HG03060 (cell line): ENCODE data around the gene TAS2R38.

Experiments
- ATAC-seq: cut with Tn5 transposase; IDR thresholded peaks from one replicate; pipeline ENCODE4 v1.9.1; 2021; ENCODE audit warnings: low read depth, moderate number of reproducible peaks; ENCODE audit not compliant: unreplicated experiment

TAS2R38 gene

GRCh38 chr7:141976524-141977245 lies 3.1 kb upstream of the TAS2R38 start:
- ATAC-seq = no peak

- ATAC-seq = no peak
These were observed 2.4 kb upstream of the TAS2R38 start for GRCh38 chr7:141975806-141976523.

- no peak for ATAC-seq
These were observed 1.3 kb upstream of the TAS2R38 start for GRCh38 chr7:141974831-141975230.

- peak; percentile 92 for ATAC-seq
These were observed 12.7 kb downstream of the TAS2R38 start for GRCh38 chr7:141960687-141961422.

- no peak for ATAC-seq
These were observed 17.5 kb downstream of the TAS2R38 start for GRCh38 chr7:141956084-141956483.

GRCh38 chr7:141954334-141954733 lies 19.2 kb downstream of the TAS2R38 start:
- no peak for ATAC-seq

- ATAC-seq = no peak
These were observed 21.1 kb downstream of the TAS2R38 start for GRCh38 chr7:141952461-141952860.

- ATAC-seq = no peak
These were observed 22.8 kb downstream of the TAS2R38 start for GRCh38 chr7:141950806-141951205.

- no peak for ATAC-seq
These were observed 23.7 kb downstream of the TAS2R38 start for GRCh38 chr7:141949911-141950310.

- no peak for ATAC-seq
These were observed 24.1 kb downstream of the TAS2R38 start for GRCh38 chr7:141949451-141949850.

- ATAC-seq = no peak
These were observed 24.6 kb downstream of the TAS2R38 start for GRCh38 chr7:141949021-141949420.

GRCh38 chr7:141946796-141947195 lies 26.8 kb downstream of the TAS2R38 start, which contains the start of gene CLEC5A:
CLEC5A (minus strand) TSS chr7:141946974; CDS start chr7:141946292, 682 bp downstream.
- no peak for ATAC-seq

- no peak for ATAC-seq
These were observed 28.2 kb downstream of the TAS2R38 start for GRCh38 chr7:141945356-141945755.

GRCh38 chr7:141944811-141945210 lies 28.8 kb downstream of the TAS2R38 start:
- ATAC-seq = no peak

- no peak for ATAC-seq
These were observed 29.7 kb downstream of the TAS2R38 start for GRCh38 chr7:141943846-141944245.

- ATAC-seq = no peak
These were observed 32.5 kb downstream of the TAS2R38 start for GRCh38 chr7:141941075-141941474.

- ATAC-seq = no peak
These were observed 43.4 kb downstream of the TAS2R38 start for GRCh38 chr7:141930211-141930610.

- ATAC-seq = no peak
These were observed 44.8 kb downstream of the TAS2R38 start for GRCh38 chr7:141928845-141929195.

GRCh38 chr7:141928146-141928844 lies 45.3 kb downstream of the TAS2R38 start:
- no peak for ATAC-seq
